K562 (cell line): Measurements from ENCODE around the gene AHI1. TPM values are rescaled to one million over a fixed set of nuclear protein-coding genes. Genes with fewer than 3 reads are reported as not detected.
A peak's percentile ranks its signal among the peaks of the same experiment; 100 is the strongest.

Source experiments
- CBX3 ChIP-seq, 2 experiments: IDR thresholded peaks; 1 replicate in 1 of 2; 2 replicates in 1 of 2; pipeline ENCODE4 v1.6.1; 2012; ENCODE audit warnings: inconsistent platforms in 2 of 2, low read length in 2 of 2, borderline replicate concordance in 1 of 2, control low read depth in 1 of 2
- ELF2 ChIP-seq: fragments of 250-450 bp; sonication (Bioruptor Pico); IDR thresholded peaks from 2 replicates; pipeline ENCODE4 v1.5.0; 2021; ENCODE audit warnings: mild to moderate bottlenecking
- ETV5 ChIP-seq: sonication (generic); formaldehyde crosslinking; IDR thresholded peaks from 2 replicates; pipeline ENCODE4 v1.4.0; 2020; ENCODE audit warnings: low read depth, mild to moderate bottlenecking, missing genetic modification reagents
- FUS ChIP-seq: fragments of 200-400 bp; formaldehyde crosslinking; optimal IDR thresholded peaks from 2 replicates; pipeline ENCODE3; 2017; ENCODE audit warnings: low read depth, low read length
- GATAD2B ChIP-seq: fragments of 450-650 bp; IDR thresholded peaks from 2 replicates; pipeline ENCODE4 v1.6.1; 2017; ENCODE audit warnings: mild to moderate bottlenecking, borderline replicate concordance
- HDAC8 ChIP-seq: fragments of 450-650 bp; IDR thresholded peaks from 2 replicates; pipeline ENCODE4 v1.6.1; 2016; ENCODE audit warnings: mild to moderate bottlenecking, missing genetic modification characterization, moderate library complexity, missing compliant biosample characterization
- KLF10 ChIP-seq: fragments of 250-450 bp; sonication (Bioruptor Pico); IDR thresholded peaks from 2 replicates; pipeline ENCODE4 v1.6.1; 2021; ENCODE audit warnings: matching md5 sums
- MAZ ChIP-seq, 2 experiments: fragments of 450-650 bp in 1 of 2; sonication (generic) in 1 of 2; formaldehyde crosslinking; IDR thresholded peaks in 1 of 2; conservative IDR thresholded peaks in 1 of 2; 2 replicates each; pipeline versions ENCODE4 v1.4.0 to v1.5.0; 2020; ENCODE audit warnings: mild to moderate bottlenecking in 1 of 2, missing genetic modification reagents in 1 of 2
- PATZ1 ChIP-seq: fragments of 250-450 bp; sonication (Bioruptor Pico); IDR thresholded peaks from 2 replicates; pipeline ENCODE4 v1.5.0; 2020; ENCODE audit warnings: mild to moderate bottlenecking, borderline replicate concordance
- SMARCC2 ChIP-seq: fragments of 450-650 bp; IDR thresholded peaks from 2 replicates; pipeline ENCODE4 v1.6.1; 2017; ENCODE audit warnings: antibody characterized with exemption, moderate library complexity, mild to moderate bottlenecking, low read depth
- TCF7 ChIP-seq: sonication (generic); IDR thresholded peaks from 2 replicates; pipeline ENCODE4 v1.6.1; 2016; ENCODE audit warnings: antibody characterized with exemption, borderline replicate concordance
- TCFL5 ChIP-seq: fragments of 250-450 bp; sonication (Bioruptor Pico); conservative IDR thresholded peaks from 2 replicates; pipeline ENCODE4 v1.6.1; 2021; ENCODE audit warnings: mild to moderate bottlenecking, moderate library complexity, matching md5 sums
- ZC3H4 ChIP-seq: sonication (generic); formaldehyde crosslinking; IDR thresholded peaks from 2 replicates; pipeline ENCODE4 v1.9.0; 2021; ENCODE audit warnings: missing genetic modification reagents, borderline replicate concordance
- ZSCAN29 ChIP-seq: fragments of 450-650 bp; IDR thresholded peaks from 2 replicates; pipeline ENCODE4 v1.6.1; 2017
- ZSCAN32 ChIP-seq: fragments of 450-650 bp; formaldehyde crosslinking; IDR thresholded peaks from 2 replicates; pipeline ENCODE4 v1.4.0; 2020; ENCODE audit warnings: mild to moderate bottlenecking, moderate library complexity
- polyA plus RNA-seq, 8 experiments: library from polyadenylated mRNA; depleted of rRNA in 4 of 8; stranded (reverse) in 5 of 8; unstranded in 3 of 8; fragments of >200 nt; fragmentation: Nextera tagmentation in 2 of 8; fragmentation: Illumina TruSeq in 1 of 8; extraction: Ambion mirVana in 2 of 8; extraction: Trizol in 1 of 8; gene quantifications; 2 replicates each; pipeline versions ENCODE4 v1.2.1 to v1.2.3, GENCODE V29; 2011 to 2014; ENCODE audit warnings: inconsistent platforms in 1 of 8, missing spikeins in 1 of 8
- total RNA-seq, 7 experiments: library from RNA; depleted of rRNA in 6 of 7; stranded (reverse); fragments of >200 nt in 6 of 7; fragmentation: Illumina TruSeq in 2 of 7; extraction: Trizol in 2 of 7; gene quantifications; 2 replicates each; pipeline versions ENCODE4 v1.2.1 to v1.2.3, GENCODE V29; 2011 to 2021; ENCODE audit warnings: low replicate concordance in 1 of 7
- TF ChIP-seq, protein P1 (sequence below), 2 experiments: fragments of 200-800 bp in 1 of 2; sonication (Bioruptor generic) in 1 of 2; sonication (generic) in 1 of 2; formaldehyde crosslinking in 1 of 2; IDR thresholded peaks in 1 of 2; conservative IDR thresholded peaks in 1 of 2; 2 replicates each; pipeline versions ENCODE4 v1.5.0 to v1.6.1; 2016 to 2020; ENCODE audit warnings: missing compliant biosample characterization in 1 of 2, missing genetic modification characterization in 1 of 2, missing genetic modification reagents in 1 of 2
- TF ChIP-seq, protein P2 (sequence below): fragments of 250-450 bp; sonication (Bioruptor Pico); IDR thresholded peaks from 2 replicates; pipeline ENCODE4 v1.4.0; 2020; ENCODE audit warnings: mild to moderate bottlenecking, moderate library complexity, borderline replicate concordance
- TF ChIP-seq, protein P3 (sequence below): fragments of 450-650 bp; IDR thresholded peaks from 2 replicates; pipeline ENCODE4 v1.6.1; 2018; ENCODE audit warnings: mild to moderate bottlenecking, low read depth; ENCODE audit not compliant: partially characterized antibody

Gene AHI1
- total and polyA plus RNA-seq, 9 of the 15 experiments (the other 6 are each of a cell fraction or from before 2014, with no cell fraction given) = 24.7 to 54.9 (median 32.2) TPM

DNA sequence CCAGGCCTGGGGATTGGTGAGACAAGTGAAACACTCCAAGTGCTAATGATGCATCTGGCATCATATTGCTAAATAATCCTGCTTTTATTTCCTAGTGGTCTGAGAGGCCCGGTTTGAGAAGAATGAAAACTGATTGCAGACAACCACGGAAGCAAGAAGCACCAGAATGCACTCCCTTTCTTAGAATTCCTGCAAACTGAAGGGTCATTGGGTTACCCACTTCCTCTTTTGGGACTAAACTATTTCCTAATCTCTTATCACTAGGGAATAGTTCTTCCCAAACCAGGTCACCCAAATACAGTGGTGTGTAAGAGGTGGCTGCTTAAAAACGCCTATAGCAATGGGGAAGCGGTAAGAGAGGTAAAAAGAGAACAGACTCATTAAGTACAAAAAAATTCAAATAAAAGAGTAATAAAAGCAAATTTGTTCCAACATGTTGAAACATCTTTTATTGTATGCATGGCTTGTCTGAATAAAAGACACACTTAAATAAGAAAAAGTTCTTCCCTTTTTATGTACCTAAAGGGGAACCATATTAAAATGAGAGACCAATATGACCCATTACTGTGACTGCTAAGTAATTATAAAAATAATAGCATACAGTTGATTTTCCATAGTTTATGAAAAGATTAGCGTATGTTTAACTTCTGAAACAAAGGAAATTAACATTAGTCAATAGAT, 190.7 kb downstream of the AHI1 start (continued):
- TF ChIP-seq ETV5 (CRISPR knock-in tag) = peak; percentile 78; the same call in 1 of the 2 replicates
- no peak for TF ChIP-seq ZC3H4 (CRISPR knock-in tag)
- peak in 1 of 2 experiments; percentile 77; a peak in 2 of 4 replicates for TF ChIP-seq MAZ (CRISPR knock-in tag; conservative IDR thresholded peaks at IDR 0.05 in 1 of 2, IDR thresholded peaks at IDR 0.05 in 1 of 2)
- TF ChIP-seq CBX3 (IDR thresholded peaks at IDR 0.05; ENCODE audit: borderline replicate concordance in 1 of 2, low read length in 2 of 2) = no peak
- no peak for TF ChIP-seq PATZ1 (CRISPR knock-in tag)
- TF ChIP-seq KLF10 (CRISPR knock-in tag) = no peak
- no peak for TF ChIP-seq HDAC8 (tag)
- 0 out of 2 replicates have a peak, but pooled peaks have one; percentile 43 for TF ChIP-seq ELF2 (CRISPR knock-in tag)
- TF ChIP-seq, protein P1, sequence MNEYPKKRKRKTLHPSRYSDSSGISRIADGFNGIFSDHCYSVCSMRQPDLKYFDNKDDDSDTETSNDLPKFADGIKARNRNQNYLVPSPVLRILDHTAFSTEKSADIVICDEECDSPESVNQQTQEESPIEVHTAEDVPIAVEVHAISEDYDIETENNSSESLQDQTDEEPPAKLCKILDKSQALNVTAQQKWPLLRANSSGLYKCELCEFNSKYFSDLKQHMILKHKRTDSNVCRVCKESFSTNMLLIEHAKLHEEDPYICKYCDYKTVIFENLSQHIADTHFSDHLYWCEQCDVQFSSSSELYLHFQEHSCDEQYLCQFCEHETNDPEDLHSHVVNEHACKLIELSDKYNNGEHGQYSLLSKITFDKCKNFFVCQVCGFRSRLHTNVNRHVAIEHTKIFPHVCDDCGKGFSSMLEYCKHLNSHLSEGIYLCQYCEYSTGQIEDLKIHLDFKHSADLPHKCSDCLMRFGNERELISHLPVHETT (CRISPR knock-in tag; conservative IDR thresholded peaks at IDR 0.05 in 1 of 2, IDR thresholded peaks at IDR 0.05 in 1 of 2) = no peak
- TF ChIP-seq ZSCAN29 = no peak
- TF ChIP-seq TCF7 = no peak
- 0 out of 2 replicates have a peak, but pooled peaks have one; percentile 33 for TF ChIP-seq SMARCC2
- no peak for TF ChIP-seq FUS
- TF ChIP-seq TCFL5 (CRISPR knock-in tag) = no peak
- TF ChIP-seq GATAD2B = peak; percentile 41; the same call in 1 of the 2 replicates
- TF ChIP-seq, protein P2, sequence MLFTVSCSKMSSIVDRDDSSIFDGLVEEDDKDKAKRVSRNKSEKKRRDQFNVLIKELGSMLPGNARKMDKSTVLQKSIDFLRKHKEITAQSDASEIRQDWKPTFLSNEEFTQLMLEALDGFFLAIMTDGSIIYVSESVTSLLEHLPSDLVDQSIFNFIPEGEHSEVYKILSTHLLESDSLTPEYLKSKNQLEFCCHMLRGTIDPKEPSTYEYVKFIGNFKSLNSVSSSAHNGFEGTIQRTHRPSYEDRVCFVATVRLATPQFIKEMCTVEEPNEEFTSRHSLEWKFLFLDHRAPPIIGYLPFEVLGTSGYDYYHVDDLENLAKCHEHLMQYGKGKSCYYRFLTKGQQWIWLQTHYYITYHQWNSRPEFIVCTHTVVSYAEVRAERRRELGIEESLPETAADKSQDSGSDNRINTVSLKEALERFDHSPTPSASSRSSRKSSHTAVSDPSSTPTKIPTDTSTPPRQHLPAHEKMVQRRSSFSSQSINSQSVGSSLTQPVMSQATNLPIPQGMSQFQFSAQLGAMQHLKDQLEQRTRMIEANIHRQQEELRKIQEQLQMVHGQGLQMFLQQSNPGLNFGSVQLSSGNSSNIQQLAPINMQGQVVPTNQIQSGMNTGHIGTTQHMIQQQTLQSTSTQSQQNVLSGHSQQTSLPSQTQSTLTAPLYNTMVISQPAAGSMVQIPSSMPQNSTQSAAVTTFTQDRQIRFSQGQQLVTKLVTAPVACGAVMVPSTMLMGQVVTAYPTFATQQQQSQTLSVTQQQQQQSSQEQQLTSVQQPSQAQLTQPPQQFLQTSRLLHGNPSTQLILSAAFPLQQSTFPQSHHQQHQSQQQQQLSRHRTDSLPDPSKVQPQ (CRISPR knock-in tag) = no peak
- TF ChIP-seq, protein P3, sequence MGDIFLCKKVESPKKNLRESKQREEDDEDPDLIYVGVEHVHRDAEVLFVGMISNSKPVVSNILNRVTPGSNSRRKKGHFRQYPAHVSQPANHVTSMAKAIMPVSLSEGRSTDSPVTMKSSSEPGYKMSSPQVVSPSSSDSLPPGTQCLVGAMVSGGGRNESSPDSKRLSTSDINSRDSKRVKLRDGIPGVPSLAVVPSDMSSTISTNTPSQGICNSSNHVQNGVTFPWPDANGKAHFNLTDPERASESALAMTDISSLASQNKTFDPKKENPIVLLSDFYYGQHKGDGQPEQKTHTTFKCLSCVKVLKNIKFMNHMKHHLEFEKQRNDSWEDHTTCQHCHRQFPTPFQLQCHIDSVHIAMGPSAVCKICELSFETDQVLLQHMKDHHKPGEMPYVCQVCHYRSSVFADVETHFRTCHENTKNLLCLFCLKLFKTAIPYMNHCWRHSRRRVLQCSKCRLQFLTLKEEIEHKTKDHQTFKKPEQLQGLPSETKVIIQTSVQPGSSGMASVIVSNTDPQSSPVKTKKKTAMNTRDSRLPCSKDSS = no peak
- TF ChIP-seq ZSCAN32 (CRISPR knock-in tag) = no peak
